ENCODE measurements around the gene NECTIN3.

The NECTIN3 gene

GRCh38 chr3:111236836-111237713 lies 165.5 kb downstream of the NECTIN3 start:
- no peaks in the 10 kb centered on the region for H3K27me3 Mint-ChIP-seq (ENCODE audit: low read depth, poor library complexity)
- H3K27ac Mint-ChIP-seq, result no peak overlapping the region
- H3K36me3 Mint-ChIP-seq (ENCODE audit: low read depth), result no peaks in the 10 kb centered on the region
- no peak overlapping the region for H3K4me3 Mint-ChIP-seq
- H3K9me3 Mint-ChIP-seq, result peaks cover 8% of the 10 kb centered on the region
- no peak for TF ChIP-seq CTCF (IDR thresholded peaks at IDR 0.05)
- DNase-seq, result no peak
- no peaks in the 10 kb centered on the region for H3K4me1 Mint-ChIP-seq

- no peaks in the 10 kb centered on the region for H3K4me1 Mint-ChIP-seq
- no peak overlapping the region for H3K27ac Mint-ChIP-seq
- no peak overlapping the region for H3K4me3 Mint-ChIP-seq
- TF ChIP-seq CTCF (IDR thresholded peaks at IDR 0.05), result no peak
- no peaks in the 10 kb centered on the region for H3K36me3 Mint-ChIP-seq (ENCODE audit: low read depth)
- no peak for DNase-seq
- no peaks in the 10 kb centered on the region for H3K27me3 Mint-ChIP-seq (ENCODE audit: low read depth, poor library complexity)
- peaks cover 8% of the 10 kb centered on the region for H3K9me3 Mint-ChIP-seq
These were observed 166.3 kb downstream of the NECTIN3 start for GRCh38 chr3:111237946-111238345.

GRCh38 chr3:111238885-111239284 lies 167.3 kb downstream of the NECTIN3 start:
- H3K36me3 Mint-ChIP-seq (ENCODE audit: low read depth), result no peaks in the 10 kb centered on the region
- H3K4me1 Mint-ChIP-seq, result no peaks in the 10 kb centered on the region
- H3K4me3 Mint-ChIP-seq, result no peak overlapping the region
- TF ChIP-seq CTCF (IDR thresholded peaks at IDR 0.05), result no peak
- DNase-seq, result no peak
- H3K27ac Mint-ChIP-seq, result no peak overlapping the region
- no peaks in the 10 kb centered on the region for H3K27me3 Mint-ChIP-seq (ENCODE audit: low read depth, poor library complexity)
- peaks cover 11% of the 10 kb centered on the region for H3K9me3 Mint-ChIP-seq

- Mint-ChIP-seq H3K4me1 (no peaks in the 10 kb centered on the region), H3K36me3 (ENCODE audit: low read depth) (no peaks in the 10 kb centered on the region), H3K27me3 (ENCODE audit: low read depth, poor library complexity) (no peaks in the 10 kb centered on the region), H3K27ac (no peak overlapping the region), H3K9me3 (peaks cover 11% of the 10 kb centered on the region), H3K4me3 (no peak overlapping the region)
- DNase-seq, result no peak
- TF ChIP-seq CTCF (IDR thresholded peaks at IDR 0.05), result no peak
These were observed 170.3 kb downstream of the NECTIN3 start for GRCh38 chr3:111241960-111242359.
